Measurements from ENCODE around the gene BAIAP2. TPM values are rescaled to one million over a fixed set of nuclear protein-coding genes. Genes with fewer than 3 reads are reported as not detected.

The BAIAP2 gene
- total and polyA plus RNA-seq, 2 of the 13 experiments (the other 11 are each of a cell fraction or from before 2014, with no cell fraction given): 22.5 to 24.0 TPM

- TF ChIP-seq, protein P1, sequence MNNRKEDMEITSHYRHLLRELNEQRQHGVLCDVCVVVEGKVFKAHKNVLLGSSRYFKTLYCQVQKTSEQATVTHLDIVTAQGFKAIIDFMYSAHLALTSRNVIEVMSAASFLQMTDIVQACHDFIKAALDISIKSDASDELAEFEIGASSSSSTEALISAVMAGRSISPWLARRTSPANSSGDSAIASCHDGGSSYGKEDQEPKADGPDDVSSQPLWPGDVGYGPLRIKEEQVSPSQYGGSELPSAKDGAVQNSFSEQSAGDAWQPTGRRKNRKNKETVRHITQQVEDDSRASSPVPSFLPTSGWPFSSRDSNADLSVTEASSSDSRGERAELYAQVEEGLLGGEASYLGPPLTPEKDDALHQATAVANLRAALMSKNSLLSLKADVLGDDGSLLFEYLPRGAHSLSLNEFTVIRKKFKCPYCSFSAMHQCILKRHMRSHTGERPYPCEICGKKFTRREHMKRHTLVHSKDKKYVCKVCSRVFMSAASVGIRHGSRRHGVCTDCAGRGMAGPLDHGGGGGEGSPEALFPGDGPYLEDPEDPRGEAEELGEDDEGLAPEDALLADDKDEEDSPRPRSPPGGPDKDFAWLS (CRISPR knock-in tag; IDR thresholded peaks at IDR 0.05; ENCODE audit: borderline replicate concordance): peak; percentile 80; the same call in 1 of the 2 replicates
- TF ChIP-seq ZNF576 (CRISPR knock-in tag; IDR thresholded peaks at IDR 0.05) (no peak), ZNF3 (CRISPR knock-in tag; IDR thresholded peaks at IDR 0.05) (no peak), JDP2 (CRISPR knock-in tag; IDR thresholded peaks at IDR 0.05; ENCODE audit: borderline replicate concordance) (no peak), ZBTB21 (CRISPR knock-in tag; IDR thresholded peaks at IDR 0.05) (0 out of 2 replicates have a peak, but pooled peaks have one; percentile 45), HNRNPUL1 (IDR thresholded peaks at IDR 0.05; ENCODE audit: low read depth, low read length) (no peak), GRHL1 (CRISPR knock-in tag; conservative IDR thresholded peaks at IDR 0.05) (no peak), ARID5B (CRISPR knock-in tag; IDR thresholded peaks at IDR 0.05) (0 out of 2 replicates have a peak, but pooled peaks have one; percentile 9), NFIB (CRISPR knock-in tag; IDR thresholded peaks at IDR 0.05; ENCODE audit: borderline replicate concordance) (no peak), AGO2 (optimal IDR thresholded peaks at IDR 0.05; ENCODE audit: low read depth, low read length) (no peak), POLR2AphosphoS5 (IDR thresholded peaks at IDR 0.05; ENCODE audit: low read depth, low read length) (peak; percentile 37; the same call in 1 of the 2 replicates), ZNF558 (CRISPR knock-in tag; IDR thresholded peaks at IDR 0.05; ENCODE audit: borderline replicate concordance) (no peak), RBAK (CRISPR knock-in tag; IDR thresholded peaks at IDR 0.05) (no peak), KMT2A (CRISPR knock-in tag; IDR thresholded peaks at IDR 0.05) (no peak), ZNF562 (CRISPR knock-in tag; IDR thresholded peaks at IDR 0.05; ENCODE audit: borderline replicate concordance) (no peak), NFKBIZ (CRISPR knock-in tag; IDR thresholded peaks at IDR 0.05) (no peak)
- TF ChIP-seq, protein P2, sequence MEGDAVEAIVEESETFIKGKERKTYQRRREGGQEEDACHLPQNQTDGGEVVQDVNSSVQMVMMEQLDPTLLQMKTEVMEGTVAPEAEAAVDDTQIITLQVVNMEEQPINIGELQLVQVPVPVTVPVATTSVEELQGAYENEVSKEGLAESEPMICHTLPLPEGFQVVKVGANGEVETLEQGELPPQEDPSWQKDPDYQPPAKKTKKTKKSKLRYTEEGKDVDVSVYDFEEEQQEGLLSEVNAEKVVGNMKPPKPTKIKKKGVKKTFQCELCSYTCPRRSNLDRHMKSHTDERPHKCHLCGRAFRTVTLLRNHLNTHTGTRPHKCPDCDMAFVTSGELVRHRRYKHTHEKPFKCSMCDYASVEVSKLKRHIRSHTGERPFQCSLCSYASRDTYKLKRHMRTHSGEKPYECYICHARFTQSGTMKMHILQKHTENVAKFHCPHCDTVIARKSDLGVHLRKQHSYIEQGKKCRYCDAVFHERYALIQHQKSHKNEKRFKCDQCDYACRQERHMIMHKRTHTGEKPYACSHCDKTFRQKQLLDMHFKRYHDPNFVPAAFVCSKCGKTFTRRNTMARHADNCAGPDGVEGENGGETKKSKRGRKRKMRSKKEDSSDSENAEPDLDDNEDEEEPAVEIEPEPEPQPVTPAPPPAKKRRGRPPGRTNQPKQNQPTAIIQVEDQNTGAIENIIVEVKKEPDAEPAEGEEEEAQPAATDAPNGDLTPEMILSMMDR (CRISPR knock-in tag; IDR thresholded peaks at IDR 0.05): no peak
- TF ChIP-seq, protein P3, sequence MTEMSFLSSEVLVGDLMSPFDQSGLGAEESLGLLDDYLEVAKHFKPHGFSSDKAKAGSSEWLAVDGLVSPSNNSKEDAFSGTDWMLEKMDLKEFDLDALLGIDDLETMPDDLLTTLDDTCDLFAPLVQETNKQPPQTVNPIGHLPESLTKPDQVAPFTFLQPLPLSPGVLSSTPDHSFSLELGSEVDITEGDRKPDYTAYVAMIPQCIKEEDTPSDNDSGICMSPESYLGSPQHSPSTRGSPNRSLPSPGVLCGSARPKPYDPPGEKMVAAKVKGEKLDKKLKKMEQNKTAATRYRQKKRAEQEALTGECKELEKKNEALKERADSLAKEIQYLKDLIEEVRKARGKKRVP (CRISPR knock-in tag; IDR thresholded peaks at IDR 0.05): no peak
Measured at GRCh38 chr17:81164371-81165245, 129.7 kb downstream of the BAIAP2 start (continued).
